HepG2 (cell line): ENCODE data around the gene SF3A2. TPM values are rescaled to one million over a fixed set of nuclear protein-coding genes. Genes with fewer than 3 reads are reported as not detected.
A peak's percentile ranks its signal among the peaks of the same experiment; 100 is the strongest.

Experiments used
- ATAC-seq: fragments of 200-7000 bp; cut with Tn5 transposase; 3 replicates; pipeline ENCODE4 v1.9.1; 2020; ENCODE audit warnings: mild to moderate bottlenecking, moderate library complexity
- BruUV-seq: library from RNA; stranded (reverse); fragments of 400-500 nt; replicated peaks from 2 replicates; lab custom pipeline; 2021; lab: Mats Ljungman, UMichigan
- CTCF ChIA-PET: fragments of 300-600 bp; formaldehyde crosslinking; extraction: SDS; loops from one replicate; lab custom pipeline; 2021; ENCODE audit warnings: low total read pairs, inconsistent platforms, low intra/inter-chr PET ratio; lab: Yijun Ruan, JAX
- POLR2A ChIA-PET: fragments of 350-600 bp; sonication (Branson Sonifier 250); formaldehyde crosslinking; loops from one replicate; lab custom pipeline; 2020; ENCODE audit warnings: antibody characterized with exemption, inconsistent platforms; lab: Yijun Ruan, JAX
- DNase-seq: peaks from one replicate; pipeline ENCODE4 v3.0.0-alpha.2; 2015; ENCODE audit warnings: low spot score
- FAIRE-seq: peaks from 3 replicates; lab custom pipeline; 2011; peaks lifted over from hg19 to GRCh38; lab: Jason Lieb, UNC
- H2AFZ ChIP-seq: one replicate; pipeline ENCODE4 v1.6.1; 2011; ENCODE audit warnings: low read length, inconsistent platforms
- H3K27ac ChIP-seq: fragments of 300-600 bp; 3 replicates; pipeline ENCODE4 v1.8.0; 2011; ENCODE audit warnings: mixed run types, mild to moderate bottlenecking, mixed read lengths, low read length, inconsistent platforms; ENCODE audit not compliant: insufficient read depth; ENCODE audit errors: extremely low read length
- H3K27me3 ChIP-seq, 2 experiments: fragments of 200-600 bp in 1 of 2; 2 replicates in 1 of 2; 3 replicates in 1 of 2; pipeline versions ENCODE4 v1.6.0 to v1.8.0; 2011; ENCODE audit warnings: low read length in 2 of 2, mild to moderate bottlenecking in 2 of 2, moderate library complexity in 2 of 2, inconsistent platforms in 1 of 2; ENCODE audit not compliant: insufficient read depth in 2 of 2, control insufficient read depth in 1 of 2
- H3K36me3 ChIP-seq, 2 experiments: fragments of 200-600 bp in 1 of 2; replicated peaks in 1 of 2; 2 replicates in 1 of 2; 3 replicates in 1 of 2; pipeline versions ENCODE4 v1.5.1 to v1.8.0; 2011; ENCODE audit warnings: low read length in 2 of 2, inconsistent platforms in 1 of 2; ENCODE audit not compliant: insufficient read depth in 2 of 2, control insufficient read depth in 1 of 2
- H3K4me1 ChIP-seq: 2 replicates; pipeline ENCODE4 v1.5.1; 2012; ENCODE audit warnings: low read length, inconsistent platforms; ENCODE audit not compliant: insufficient read depth
- H3K4me2 ChIP-seq: 2 replicates; pipeline ENCODE4 v1.6.0; 2011; ENCODE audit warnings: low read depth, low read length, inconsistent platforms
- H3K4me3 ChIP-seq, 3 experiments: fragments of 200-600 bp in 1 of 3; sonication (generic), shearing (Covaris generic) in 1 of 3; replicated peaks in 1 of 3; 2 replicates each; pipeline ENCODE4 v1.5.1; 2011 to 2016; ENCODE audit warnings: low read length in 3 of 3, inconsistent platforms in 2 of 3, low read depth in 2 of 3, mild to moderate bottlenecking in 2 of 3, control low read depth in 1 of 3, mixed read lengths in 1 of 3; ENCODE audit not compliant: insufficient read depth in 1 of 3
- H3K79me2 ChIP-seq: one replicate; pipeline ENCODE4 v1.6.1; 2011; ENCODE audit warnings: low read length, inconsistent platforms; ENCODE audit not compliant: insufficient read depth
- H3K9ac ChIP-seq: 2 replicates; pipeline ENCODE4 v1.6.0; 2011; ENCODE audit warnings: mild to moderate bottlenecking, low read depth, low read length, inconsistent platforms; ENCODE audit not compliant: insufficient read depth
- H3K9me3 ChIP-seq: 2 replicates; pipeline ENCODE4 v1.5.1; 2012; ENCODE audit warnings: mild to moderate bottlenecking, low read length
- H4K20me1 ChIP-seq: 2 replicates; pipeline ENCODE4 v1.6.0; 2011; ENCODE audit warnings: inconsistent platforms, mild to moderate bottlenecking, low read length, moderate library complexity; ENCODE audit not compliant: insufficient read depth
- AGO2 ChIP-seq: fragments of 200-400 bp; formaldehyde crosslinking; optimal IDR thresholded peaks from 2 replicates; pipeline ENCODE3; 2017; ENCODE audit warnings: mild to moderate bottlenecking, low read depth, low read length, moderate library complexity
- ATRX ChIP-seq: sonication (generic); formaldehyde crosslinking; IDR thresholded peaks from 2 replicates; pipeline ENCODE4 v1.4.0; 2020; ENCODE audit warnings: missing genetic modification reagents, borderline replicate concordance
- CBFB ChIP-seq: sonication (generic); formaldehyde crosslinking; IDR thresholded peaks from 2 replicates; pipeline ENCODE4 v1.4.0; 2020; ENCODE audit warnings: missing genetic modification reagents
- CREB1 ChIP-seq, 2 experiments: fragments of 450-650 bp in 1 of 2; IDR thresholded peaks; 2 replicates each; pipeline ENCODE4 v1.6.1; 2016 to 2017; ENCODE audit warnings: control low read depth in 1 of 2, mild to moderate bottlenecking in 1 of 2, missing compliant biosample characterization in 1 of 2, missing genetic modification characterization in 1 of 2
- MBD4 ChIP-seq: IDR thresholded peaks from 2 replicates; pipeline ENCODE4 v1.6.1; 2012; ENCODE audit warnings: low read length, inconsistent platforms, borderline replicate concordance
- RBM22 ChIP-seq: fragments of 200-400 bp; formaldehyde crosslinking; optimal IDR thresholded peaks from 2 replicates; pipeline ENCODE3; 2017; ENCODE audit warnings: mild to moderate bottlenecking, low read length, moderate library complexity
- SMARCC2 ChIP-seq: fragments of 450-650 bp; IDR thresholded peaks from 2 replicates; pipeline ENCODE4 v1.6.1; 2017; ENCODE audit warnings: antibody characterized with exemption, mild to moderate bottlenecking
- ZNF10 ChIP-seq: sonication (generic); formaldehyde crosslinking; IDR thresholded peaks from 2 replicates; pipeline ENCODE4 v1.4.0; 2020; ENCODE audit warnings: mild to moderate bottlenecking, low read depth, missing genetic modification reagents, borderline replicate concordance
- ZNF557 ChIP-seq: sonication (generic); formaldehyde crosslinking; IDR thresholded peaks from 2 replicates; pipeline ENCODE4 v1.4.0; 2020; ENCODE audit warnings: missing genetic modification reagents
- WGBS: methylation state at CpG from one replicate; pipeline ENCODE4 v1.1.6; 2017; ENCODE audit warnings: low lambda C conversion rate; 5-methylcytosine and 5-hydroxymethylcytosine counted together
- in situ Hi-C: cut with HindIII; loops from 2 replicates; pipeline ENCODE4 v1.10.0; 2017; ENCODE audit warnings: low pct_unique_long_range_greater_than_20kb; ENCODE audit not compliant: extremely low pct_ligation_motif_present
- intact Hi-C: fragments of 100-400 bp; cut with micrococcal nuclease; formaldehyde crosslinking; loops from one replicate; pipeline ENCODE4 v1.10.0; 2022; ENCODE audit not compliant: unreplicated experiment
- polyA plus RNA-seq, 8 experiments: library from polyadenylated mRNA; depleted of rRNA in 3 of 8; stranded (reverse) in 7 of 8; unstranded in 1 of 8; fragments of >200 nt; fragmentation: Illumina TruSeq in 4 of 8; extraction: Trizol in 4 of 8; gene quantifications; 2 replicates each; pipeline versions ENCODE4 v1.2.1 to v1.2.3, GENCODE V29; 2011 to 2016; ENCODE audit warnings: low read depth in 4 of 8, missing spikeins in 1 of 8, mixed read lengths in 1 of 8; ENCODE audit not compliant: insufficient read depth in 1 of 8
- total RNA-seq, 5 experiments: library from RNA; depleted of rRNA; stranded (reverse); fragments of >200 nt; fragmentation: Illumina TruSeq; extraction: Trizol; gene quantifications; 2 replicates each; pipeline ENCODE4 v1.2.3, GENCODE V29; 2016; ENCODE audit warnings: low read depth in 1 of 5
- TF ChIP-seq, protein P1 (sequence below): sonication (generic); formaldehyde crosslinking; IDR thresholded peaks from 2 replicates; pipeline ENCODE4 v1.5.0; 2020; ENCODE audit warnings: missing genetic modification reagents, mild to moderate bottlenecking, borderline replicate concordance
- TF ChIP-seq, protein P2 (sequence below): sonication (generic); formaldehyde crosslinking; IDR thresholded peaks from 2 replicates; pipeline ENCODE4 v1.8.0; 2022; ENCODE audit warnings: mild to moderate bottlenecking, missing genetic modification reagents; ENCODE audit not compliant: insufficient replicate concordance

SF3A2 gene
- total and polyA plus RNA-seq, 2 of the 13 experiments (the other 11 are each of a cell fraction or from before 2014, with no cell fraction given) = 8.6 to 8.8 TPM

DNA sequence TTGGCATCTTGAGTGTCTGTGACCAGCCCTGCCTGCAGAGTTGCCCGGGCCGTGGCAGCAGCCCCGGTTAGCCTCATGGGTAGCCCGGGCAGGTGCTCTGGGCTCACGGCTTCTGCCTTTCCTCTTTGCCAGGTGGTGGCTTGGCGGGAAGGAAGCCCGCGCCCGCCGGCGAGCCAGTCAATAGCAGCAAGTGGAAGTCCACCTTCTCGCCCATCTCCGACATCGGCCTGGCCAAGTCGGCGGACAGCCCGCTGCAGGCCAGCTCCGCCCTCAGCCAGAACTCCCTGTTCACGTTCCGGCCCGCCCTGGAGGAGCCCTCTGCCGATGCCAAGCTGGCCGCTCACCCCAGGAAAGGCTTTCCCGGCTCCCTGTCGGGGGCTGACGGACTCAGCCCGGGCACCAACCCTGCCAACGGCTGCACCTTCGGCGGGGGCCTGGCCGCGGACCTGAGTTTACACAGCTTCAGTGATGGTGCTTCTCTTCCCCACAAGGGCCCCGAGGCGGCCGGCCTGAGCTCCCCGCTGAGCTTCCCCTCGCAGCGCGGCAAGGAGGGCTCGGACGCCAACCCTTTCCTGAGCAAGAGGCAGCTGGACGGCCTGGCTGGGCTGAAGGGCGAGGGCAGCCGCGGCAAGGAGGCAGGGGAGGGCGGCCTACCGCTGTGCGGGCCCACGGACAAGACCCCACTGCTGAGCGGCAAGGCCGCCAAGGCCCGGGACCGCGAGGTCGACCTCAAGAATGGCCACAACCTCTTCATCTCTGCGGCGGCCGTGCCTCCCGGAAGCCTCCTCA is 10.4 kb upstream of the SF3A2 start (continued):
- TF ChIP-seq CREB1 (IDR thresholded peaks at IDR 0.05) (no peak), CREB1 (CRISPR knock-in tag; IDR thresholded peaks at IDR 0.05) (no peak), CBFB (CRISPR knock-in tag) (no peak), ZNF10 (no peak), MBD4 (no peak), SMARCC2 (no peak), ATRX (CRISPR knock-in tag) (no peak), RBM22 (peak; percentile 18), AGO2 (peak; percentile 26), ZNF557 (no peak)
- TF ChIP-seq, protein P1, sequence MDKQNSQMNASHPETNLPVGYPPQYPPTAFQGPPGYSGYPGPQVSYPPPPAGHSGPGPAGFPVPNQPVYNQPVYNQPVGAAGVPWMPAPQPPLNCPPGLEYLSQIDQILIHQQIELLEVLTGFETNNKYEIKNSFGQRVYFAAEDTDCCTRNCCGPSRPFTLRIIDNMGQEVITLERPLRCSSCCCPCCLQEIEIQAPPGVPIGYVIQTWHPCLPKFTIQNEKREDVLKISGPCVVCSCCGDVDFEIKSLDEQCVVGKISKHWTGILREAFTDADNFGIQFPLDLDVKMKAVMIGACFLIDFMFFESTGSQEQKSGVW (CRISPR knock-in tag) = no peak

DNA sequence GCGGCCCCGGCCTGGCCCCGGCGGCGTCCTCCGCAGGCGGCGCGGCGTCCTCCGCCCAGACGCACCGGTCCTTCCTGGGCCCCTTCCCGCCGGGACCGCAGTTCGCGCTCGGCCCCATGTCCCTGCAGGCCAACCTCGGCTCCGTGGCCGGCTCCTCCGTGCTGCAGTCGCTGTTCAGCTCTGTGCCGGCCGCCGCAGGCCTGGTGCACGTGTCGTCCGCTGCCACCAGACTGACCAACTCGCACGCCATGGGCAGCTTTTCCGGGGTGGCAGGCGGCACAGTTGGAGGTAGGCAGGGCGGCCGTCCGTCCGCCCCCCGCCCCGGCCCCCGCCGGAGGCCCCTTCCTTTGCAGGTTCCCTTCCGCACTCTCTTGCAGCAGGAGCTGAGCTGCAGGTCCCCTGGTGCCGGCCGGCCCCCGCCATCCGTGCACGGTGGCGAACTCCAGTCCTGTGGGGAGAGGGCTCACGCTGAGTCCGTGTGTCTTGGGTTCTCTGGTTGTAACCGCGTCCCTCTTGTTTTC is 9.7 kb upstream of the SF3A2 start:
- peak; percentile 11 for TF ChIP-seq AGO2
- TF ChIP-seq, protein P2, sequence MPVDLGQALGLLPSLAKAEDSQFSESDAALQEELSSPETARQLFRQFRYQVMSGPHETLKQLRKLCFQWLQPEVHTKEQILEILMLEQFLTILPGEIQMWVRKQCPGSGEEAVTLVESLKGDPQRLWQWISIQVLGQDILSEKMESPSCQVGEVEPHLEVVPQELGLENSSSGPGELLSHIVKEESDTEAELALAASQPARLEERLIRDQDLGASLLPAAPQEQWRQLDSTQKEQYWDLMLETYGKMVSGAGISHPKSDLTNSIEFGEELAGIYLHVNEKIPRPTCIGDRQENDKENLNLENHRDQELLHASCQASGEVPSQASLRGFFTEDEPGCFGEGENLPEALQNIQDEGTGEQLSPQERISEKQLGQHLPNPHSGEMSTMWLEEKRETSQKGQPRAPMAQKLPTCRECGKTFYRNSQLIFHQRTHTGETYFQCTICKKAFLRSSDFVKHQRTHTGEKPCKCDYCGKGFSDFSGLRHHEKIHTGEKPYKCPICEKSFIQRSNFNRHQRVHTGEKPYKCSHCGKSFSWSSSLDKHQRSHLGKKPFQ (CRISPR knock-in tag) = no peak
- H3K9ac ChIP-seq = no peak overlapping the region
- DNase-seq = no peak
- H2AFZ ChIP-seq = no peak overlapping the region
- H3K27ac ChIP-seq = no peak overlapping the region
- WGBS = 98% methylated on average over 49 of the region's 53 CpGs
- H3K4me1 ChIP-seq = no peaks in the 10 kb centered on the region
- peaks cover 30 to 55% of the 10 kb centered on the region in 2 experiments; a peak in 4 of 5 replicates for H3K36me3 ChIP-seq
- H3K9me3 ChIP-seq = no peaks in the 10 kb centered on the region
- no peak overlapping the region for H3K4me2 ChIP-seq
- H3K27me3 ChIP-seq = no peaks in the 10 kb centered on the region
- H3K79me2 ChIP-seq = no peaks in the 10 kb centered on the region
- ChIA-PET POLR2A (no interaction called here), CTCF (no interaction called here)
- FAIRE-seq = no peak
- no peak overlapping the region for H3K4me3 ChIP-seq
- no peak for ATAC-seq
- in situ Hi-C loops (no loop called here), intact Hi-C loops (no loop called here)
- H4K20me1 ChIP-seq = no peaks in the 10 kb centered on the region
- BruUV-seq = no TSS peak
